ENCODE measurements around the gene MEOX1.
"Not testable (repeated sequence)": the region's sequence is repeated elsewhere in the genome, so short reads cannot be mapped to it uniquely, and the experiment has no call there.

MEOX1 gene

DNA sequence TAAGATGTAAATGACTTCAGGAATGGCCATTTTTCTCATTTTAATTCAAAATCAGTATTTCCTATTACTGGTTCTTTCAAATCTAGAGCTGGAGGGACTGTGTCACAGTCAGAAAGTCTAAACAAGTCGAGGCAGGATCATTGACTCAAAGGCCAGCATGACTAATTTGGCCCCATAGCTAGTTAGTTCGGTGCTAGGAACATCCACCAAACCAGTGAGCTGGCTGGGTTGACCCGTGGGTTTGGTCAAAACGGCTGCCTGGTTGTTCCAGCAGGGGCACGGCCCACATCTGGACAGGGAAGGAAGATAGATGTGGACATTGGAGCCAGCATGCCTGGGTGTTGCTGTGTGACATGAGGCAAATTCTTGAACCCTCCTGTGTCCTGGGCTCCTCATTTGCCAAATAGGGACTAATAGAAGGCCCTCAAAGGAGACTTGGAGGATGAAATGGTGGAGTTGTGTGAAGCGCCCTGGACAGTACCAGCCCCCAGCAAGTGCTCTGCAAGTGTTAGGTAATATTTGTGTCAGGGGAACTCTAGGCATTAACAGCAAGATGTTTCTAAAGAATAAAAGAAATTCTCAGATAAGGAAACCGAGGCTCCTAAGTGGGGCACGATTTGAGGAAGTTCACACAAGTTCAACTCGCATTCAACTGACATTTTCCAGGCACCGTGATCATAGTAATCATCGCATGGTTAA, 46.2 kb downstream of the MEOX1 start:
- no peak for DNase-seq

DNA sequence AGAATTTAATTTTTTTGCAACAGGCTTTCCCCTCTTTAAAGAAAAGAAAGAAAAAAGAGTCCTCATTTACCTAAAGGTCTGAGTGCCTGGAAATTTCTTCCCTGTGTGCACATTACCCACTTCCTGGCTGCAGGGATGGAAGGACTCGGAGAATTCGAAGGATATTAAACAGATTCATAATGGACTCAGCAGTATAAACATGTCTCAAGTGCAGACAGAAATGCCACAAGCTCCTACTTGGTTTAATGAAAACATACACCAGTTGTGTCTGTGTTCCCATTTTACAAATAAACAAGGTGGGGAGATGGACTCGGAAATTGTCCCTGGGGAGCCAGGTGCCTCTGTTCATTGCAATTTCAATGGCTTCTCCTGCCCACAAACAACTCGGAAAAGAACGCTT, 47.2 kb downstream of the MEOX1 start:
- DNase-seq, result no peak

DNA sequence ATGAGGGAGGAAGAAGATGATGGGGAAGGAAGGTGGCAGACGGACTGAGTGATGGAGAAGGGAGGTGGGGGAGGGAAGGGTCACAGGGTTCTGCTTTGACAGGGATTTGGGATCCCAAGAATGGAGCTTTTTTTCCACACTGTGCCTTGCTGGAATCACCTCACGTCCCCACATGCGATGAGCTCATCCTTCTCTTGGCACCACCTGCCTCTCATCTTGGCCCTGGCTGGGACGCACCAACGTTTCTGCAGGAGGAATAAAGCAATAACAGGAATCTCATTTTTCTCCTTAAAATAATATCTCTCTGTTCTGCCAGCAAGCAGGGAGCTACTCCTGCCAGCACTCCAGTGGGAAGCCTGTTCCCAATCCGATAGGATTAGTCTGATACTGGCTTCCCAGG, 47.8 kb downstream of the MEOX1 start:
- no peak for DNase-seq

DNA sequence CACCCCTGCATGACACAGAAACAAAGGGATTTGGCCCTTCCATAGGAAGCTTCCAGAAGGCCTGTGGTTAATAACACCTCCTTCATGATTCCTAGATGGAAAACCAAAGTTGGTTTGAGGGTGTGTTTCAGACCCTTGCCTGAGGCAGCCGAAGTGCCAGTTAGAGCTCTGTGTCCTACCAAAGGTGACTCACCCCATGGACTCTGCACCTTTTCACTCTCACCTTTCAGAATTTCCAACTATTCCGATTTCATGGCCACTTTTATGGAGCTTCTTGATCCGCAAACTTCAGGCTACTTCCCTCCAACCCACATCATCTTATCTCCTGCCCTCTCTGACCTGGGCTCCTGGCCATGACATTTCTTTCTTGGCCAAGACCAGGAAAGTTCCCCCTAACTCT, 49.2 kb downstream of the MEOX1 start:
- no peak for DNase-seq

DNA sequence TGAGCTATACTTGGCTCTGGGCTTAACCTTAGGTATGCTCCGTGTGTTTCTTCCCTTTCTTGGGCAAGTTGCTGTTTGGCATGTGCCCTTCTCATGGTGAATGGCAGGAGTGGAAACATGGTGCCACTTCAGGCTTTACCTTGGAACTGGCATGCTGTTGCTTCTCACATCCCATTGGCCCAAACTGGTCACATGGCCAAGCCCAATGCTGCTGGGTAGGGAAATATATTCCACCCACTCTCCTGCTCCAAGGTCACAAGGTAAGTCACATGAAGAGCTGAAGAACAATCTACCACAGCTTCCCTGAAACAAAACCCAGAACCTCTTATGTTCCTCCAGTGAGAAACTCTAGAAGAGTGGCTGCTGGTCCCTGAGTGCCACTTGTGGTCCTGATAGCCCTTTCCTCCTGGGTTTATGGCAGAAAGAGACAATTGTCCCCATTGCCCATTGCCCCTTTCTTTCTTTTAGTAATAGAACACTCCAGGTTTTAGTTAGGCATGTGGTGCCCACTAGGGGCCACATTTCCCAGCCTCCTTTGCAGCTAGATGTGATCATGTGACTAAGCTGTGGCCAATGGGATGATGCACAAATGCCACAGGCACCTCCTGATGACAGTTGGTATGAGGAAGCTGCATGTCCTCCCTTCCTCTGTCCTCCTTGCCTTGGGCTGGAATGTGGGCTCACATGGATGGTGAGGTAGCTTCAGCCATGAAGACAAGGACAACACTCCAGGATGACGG, 50.3 kb downstream of the MEOX1 start:
- no peak for DNase-seq

DNA sequence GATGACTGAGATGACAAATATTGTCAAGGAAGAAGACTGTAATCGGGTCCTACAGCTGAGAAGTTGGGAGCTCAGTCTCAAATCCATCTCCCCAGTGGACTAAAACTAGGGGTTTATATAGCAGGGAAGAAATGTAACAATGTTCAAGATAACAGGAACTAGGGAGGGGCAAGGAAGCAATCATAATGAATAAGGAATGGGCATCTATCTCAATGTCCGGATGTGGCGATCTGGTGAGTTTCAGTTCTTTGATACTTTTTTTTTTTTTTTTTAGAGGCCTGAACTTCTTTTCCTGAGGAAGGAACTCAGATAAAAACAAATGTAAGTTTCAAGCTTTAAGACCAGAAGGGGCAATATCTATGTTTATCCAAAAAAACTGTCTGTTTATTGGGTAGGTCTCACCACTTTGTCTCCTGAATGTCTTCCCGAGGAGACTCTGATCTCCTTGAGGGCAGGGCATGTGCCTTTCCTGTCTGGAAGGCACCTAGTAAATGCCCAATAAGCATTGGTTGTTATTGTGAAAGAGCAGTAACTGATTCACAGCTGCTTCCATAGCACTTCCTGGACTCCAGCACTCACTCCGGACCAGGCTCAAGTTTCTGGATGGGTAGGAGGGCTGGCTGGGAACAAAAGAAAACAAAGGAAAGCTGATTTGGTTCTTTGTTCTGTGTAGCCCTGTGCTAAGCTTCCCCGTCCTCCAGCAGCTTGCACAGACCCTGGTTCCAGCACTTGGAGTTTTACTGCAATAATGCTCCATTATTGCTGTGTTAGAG, 51.9 kb downstream of the MEOX1 start:
- no peak for DNase-seq

DNA sequence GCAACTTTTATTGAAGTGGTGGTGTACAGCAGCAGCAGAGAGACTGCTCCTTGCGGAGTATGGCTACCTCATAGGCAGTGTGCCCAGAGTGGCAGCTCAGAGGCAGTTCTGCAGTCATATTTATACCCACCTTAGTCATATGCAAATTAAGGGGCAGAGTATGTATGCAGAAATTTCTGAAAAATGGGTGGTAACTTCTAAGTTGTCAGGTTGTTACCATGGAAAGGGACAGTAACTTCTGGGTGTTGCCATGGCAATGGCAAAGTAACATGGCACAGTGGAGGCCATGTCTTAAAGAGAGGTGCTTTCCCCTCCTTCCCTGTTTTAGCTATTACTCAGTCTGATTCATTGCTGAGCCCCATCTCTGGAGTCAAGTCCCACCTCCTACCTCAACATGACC, 53.4 kb downstream of the MEOX1 start:
- DNase-seq, result no peak

DNA sequence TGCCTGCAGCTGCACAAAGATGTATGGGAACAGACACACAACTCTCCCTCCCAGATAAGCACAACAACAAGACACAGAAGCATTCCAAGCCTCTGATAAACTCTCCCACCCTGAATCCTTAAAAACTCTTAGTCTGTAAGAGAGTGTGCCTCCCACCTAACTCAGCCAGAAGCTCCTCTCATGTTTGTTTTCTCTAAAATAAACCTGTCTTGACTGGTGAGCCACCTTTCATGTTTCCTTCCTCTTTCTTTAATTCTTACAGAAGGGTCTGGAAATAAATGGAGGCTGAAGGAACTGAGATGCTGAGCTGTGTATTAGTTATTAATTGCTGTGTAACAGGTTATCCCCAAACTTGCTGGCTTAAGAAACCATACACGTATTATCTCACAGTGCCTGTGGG, 57.2 kb downstream of the MEOX1 start:
- DNase-seq, result no peak

DNA sequence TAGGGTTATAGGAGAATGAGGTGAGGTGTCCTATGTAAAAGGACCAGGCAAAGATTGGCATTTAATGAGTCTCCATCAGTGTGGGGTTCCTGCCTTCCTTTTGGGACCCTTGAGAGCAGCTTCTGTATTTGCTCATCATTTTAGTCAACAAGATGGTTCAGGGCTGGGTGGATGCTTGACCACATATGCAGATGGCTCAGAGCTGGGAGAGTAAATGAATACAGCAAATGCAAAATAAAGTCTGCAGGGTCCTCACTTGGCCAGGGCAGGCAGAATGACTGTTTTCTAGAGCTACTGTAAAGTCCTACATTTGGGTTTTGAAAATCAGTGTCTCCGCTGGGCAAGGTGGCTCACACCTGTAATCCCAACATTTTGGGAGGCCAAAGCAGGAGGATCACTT, 58.4 kb downstream of the MEOX1 start:
- DNase-seq, result no peak

DNA sequence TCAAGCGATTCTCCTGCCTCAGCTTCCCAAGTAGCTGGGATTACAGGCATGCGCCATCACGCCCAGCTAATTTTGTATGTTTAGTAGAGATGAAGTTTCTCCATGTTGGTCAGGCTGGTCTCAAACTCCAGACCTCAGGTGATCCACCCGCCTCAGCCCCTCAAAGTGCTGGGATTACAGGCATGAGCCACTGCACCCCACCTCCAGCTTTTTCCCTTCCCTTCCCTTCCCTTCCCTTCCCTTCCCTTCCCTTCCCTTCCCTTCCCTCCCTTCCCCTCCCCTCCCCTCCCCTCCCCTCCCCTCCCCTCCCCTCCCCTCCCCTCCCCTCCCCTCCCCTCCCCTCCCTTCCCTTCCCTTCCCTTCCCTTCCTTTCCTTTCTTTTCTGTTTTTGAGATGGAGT, 59.2 kb downstream of the MEOX1 start:
- DNase-seq, result not testable (repeated sequence)

DNA sequence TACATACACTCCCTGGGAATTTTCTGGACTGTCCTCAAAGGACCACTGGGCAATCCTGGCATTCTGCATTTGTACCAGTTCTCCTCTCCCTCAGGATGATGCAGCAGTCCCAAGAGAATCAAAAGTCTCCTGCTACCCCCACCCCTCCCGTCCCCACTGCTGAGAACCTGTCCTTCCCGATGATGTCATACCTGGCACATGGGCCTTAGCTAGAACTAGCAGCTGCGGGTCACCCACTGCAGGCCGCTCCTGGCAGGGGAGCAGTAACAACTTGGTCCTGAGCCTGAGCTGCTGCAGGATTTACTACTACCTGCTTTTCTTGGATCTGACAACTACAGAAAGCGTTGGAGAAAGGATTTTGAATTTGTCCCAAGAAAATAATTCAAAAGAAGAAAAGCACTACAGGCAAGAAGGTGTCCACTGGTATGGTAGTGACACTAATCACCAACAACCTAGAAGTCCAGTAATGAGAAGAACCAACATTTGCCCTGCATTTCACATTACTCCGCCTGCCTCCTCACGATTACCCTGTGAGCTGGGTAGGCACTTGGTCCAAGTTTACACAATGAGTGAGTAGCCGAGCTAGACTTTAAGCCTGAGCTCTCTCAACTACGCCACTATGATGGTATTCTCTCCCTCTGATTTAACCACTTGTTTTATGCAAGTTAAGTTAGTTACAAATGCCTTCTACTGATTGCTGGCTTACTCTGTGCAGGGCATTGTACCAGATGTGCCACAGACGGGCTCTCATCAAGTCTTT, 60.3 kb downstream of the MEOX1 start:
- no peak for DNase-seq

DNA sequence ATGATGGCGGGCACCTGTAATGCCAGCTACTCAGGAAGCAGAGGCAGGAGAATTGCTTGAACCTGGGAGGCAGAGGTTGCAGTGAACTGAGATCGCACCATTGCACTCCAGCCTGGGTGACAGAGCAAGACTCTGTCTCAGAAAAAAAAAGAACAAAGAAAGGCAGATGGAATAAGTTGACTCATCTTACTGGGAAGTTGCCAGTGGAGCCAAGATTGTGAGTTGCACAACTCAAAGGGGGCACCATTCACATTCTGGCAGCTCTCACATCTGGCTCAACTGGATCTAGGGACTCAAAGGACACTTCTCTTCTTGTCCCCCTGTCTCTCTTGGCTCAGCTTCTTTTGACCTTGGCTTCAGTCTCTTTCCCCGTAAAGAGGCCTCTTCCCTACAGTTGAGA, 61.9 kb downstream of the MEOX1 start:
- no peak for DNase-seq

DNA sequence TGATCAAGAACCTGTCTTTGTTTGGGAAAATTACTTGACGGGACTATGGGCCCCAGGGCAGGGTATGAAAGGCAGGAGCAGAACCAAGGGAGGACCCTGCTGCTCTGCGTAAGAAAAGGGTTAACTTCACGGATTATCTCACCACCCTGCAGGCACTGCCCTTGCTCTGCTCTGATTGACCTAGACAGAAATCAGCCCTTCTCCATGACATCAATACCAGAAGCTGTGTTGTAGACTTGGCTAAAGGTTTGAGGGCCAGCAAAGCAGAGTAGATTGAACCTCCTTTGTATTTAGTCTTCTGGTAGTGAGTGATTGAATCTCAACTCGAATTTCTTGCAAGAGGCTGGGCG, 62.7 kb downstream of the MEOX1 start:
- DNase-seq, result no peak

DNA sequence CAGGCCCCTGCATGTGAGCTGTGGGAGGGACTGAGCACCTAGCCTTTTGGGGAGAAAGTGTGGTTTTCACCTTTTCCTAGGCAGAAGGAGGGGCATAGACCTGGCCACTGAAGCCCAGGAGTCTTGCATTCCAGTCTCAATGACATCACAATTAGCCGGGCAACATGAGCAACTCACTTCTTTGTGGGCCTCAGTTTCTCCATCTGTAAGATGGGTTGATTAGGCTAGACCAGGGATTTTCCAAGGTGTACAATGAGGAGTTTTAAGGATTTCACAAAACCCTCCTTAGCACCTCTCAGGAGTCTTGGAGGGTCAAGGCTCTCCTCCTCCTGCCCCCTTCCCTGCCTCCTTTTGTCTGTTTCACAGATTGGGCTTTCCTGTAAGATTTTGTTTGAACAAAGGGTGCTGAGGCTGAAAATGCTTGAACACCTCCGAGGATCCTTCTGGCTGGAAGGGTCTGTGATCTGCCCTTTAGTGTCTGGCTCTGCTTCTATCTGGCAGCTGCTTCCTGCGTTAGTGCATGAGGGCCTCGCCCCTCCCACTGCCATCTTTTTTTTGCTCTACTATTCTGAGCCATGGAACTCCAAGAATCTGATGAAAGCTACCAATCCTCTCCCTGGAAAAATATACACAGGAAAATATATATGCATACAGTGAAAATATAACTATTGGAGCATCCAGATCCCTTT, 63.2 kb downstream of the MEOX1 start:
- DNase-seq, result no peak

DNA sequence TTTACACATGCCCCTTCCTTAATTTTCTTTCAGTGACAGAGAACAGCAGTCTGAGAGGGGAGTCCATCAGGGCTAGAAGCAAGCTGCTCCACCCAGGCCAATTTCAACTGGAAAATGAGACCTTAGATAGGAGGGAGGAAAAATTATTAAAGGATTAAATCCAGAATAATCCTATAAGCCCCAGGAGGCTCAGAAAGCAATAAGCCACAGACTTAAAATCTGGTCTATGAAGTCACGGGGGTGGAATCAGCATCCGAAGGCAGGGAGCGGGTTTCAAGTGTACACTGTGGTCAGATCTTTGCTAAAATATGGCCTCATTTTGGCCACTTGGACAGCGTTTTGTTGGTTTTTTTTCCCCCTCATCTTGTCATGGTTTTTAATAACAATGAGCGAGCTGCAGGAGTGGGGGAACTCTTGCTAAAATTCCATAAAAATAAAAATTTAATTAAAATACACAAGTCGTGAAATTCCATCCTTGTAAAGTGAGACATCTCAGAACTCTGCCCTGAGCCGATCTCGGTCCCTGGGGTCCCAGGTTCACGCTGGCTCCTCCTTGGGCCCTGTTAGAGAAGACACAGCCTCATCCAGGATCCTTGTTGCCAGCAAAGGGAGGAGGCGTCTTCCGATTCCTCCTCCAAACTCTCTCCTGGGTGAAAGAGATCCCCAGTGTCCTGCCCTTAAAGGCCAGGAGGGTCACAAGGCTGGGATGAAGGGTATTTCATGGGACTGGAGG, 63.9 kb downstream of the MEOX1 start:
- DNase-seq, result no peak

DNA sequence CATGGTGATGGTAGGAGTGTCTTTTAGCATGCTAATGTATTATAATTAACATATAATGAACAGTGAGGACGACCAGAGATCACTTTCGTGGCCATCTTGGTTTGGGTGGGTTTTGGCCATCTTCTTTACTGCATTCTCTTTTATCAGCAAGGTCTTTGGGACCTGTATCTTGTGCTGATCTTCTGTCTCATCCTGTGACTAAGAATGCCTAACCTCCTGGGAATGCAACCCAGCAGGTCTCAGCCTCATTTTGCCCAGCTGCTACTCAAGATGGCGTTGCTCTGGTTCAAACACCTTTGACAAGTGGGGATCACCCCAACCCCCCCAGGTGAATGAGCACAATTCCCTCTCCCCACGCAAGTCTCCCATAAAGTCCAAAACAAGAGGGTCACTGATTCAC, 66.3 kb downstream of the MEOX1 start:
- DNase-seq, result no peak

DNA sequence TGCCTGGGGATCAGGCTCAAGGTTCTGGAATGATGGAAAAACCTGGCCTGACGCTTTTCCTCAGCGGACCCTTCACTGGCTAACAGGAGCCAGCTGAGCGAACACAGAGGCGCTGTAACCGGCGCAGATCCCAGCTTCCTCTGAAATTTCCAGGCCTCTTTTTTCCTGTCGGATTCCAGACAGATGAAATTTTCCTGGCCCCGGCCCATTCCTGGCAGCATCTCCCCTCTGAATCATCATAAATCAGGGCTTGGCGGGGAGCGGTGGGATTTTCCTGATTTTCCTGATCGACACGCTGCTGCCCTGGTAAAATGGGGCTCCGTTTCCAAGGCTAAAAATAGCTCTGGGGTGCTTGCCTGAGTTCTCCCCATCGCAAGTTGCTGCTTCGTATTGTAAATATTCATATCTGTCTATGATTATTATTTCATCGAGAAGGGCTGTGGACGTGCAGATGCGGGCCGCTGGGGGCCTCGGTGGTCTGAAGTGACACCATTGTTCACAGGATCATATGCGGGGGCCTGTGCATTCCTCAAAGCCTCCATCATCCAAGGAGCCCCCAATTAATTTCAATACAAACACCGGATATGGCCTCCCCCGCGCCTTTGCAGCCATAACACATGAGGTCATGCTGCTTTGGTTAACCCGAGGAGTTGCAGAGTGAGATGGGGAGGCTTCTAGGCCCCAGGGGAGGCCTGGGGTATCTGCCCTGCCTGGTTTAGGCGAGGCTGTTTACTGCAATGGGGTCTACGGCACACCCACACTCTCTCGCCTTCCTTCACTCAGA, 69.8 kb downstream of the MEOX1 start:
- no peak for DNase-seq

DNA sequence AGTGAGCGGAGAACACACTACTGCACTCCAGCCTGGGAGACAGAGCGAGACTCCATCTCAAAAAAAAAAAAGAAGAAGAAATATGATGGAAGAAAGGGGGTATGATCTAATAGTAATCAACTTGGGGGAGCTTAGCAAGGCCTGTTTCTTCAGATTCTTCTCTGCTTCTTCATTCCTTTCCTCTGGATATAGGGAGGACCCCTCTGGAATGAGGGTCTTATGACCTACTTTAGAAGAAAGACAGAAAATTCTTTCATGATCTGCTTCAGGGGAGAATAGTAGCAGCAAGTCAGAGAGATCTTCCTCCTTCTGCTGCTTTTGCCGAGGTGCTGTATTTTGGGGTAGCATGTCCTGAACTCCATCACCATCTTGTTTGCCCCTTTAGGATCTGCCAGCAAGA, 70.7 kb downstream of the MEOX1 start:
- DNase-seq, result no peak

Measured in CD4-positive, alpha-beta T cell treated with Interleukin-6 for 4 hours (primary cell).